ENCODE data around the gene CCM2.

Gene CCM2

GRCh38 chr7:45084901-45085618 lies 85.1 kb downstream of the CCM2 start:
- no peak for DNase-seq

GRCh38 chr7:45085619-45086200 lies 85.7 kb downstream of the CCM2 start:
- no peak for DNase-seq

- no peak for DNase-seq
These were observed 86.5 kb downstream of the CCM2 start for GRCh38 chr7:45086331-45087065.

- no peak for DNase-seq
These were observed 87.5 kb downstream of the CCM2 start for GRCh38 chr7:45087301-45088145.

GRCh38 chr7:45088146-45088701 lies 88.2 kb downstream of the CCM2 start:
- DNase-seq: no peak

GRCh38 chr7:45088821-45089340 lies 88.9 kb downstream of the CCM2 start, which contains the start of gene NACAD:
NACAD (minus strand) TSS chr7:45088969; CDS start chr7:45088894, 75 bp downstream.
- DNase-seq: peak; percentile 71

- DNase-seq: peak; percentile 93
These were observed 89.4 kb downstream of the CCM2 start for GRCh38 chr7:45089341-45089891.

- no peak for DNase-seq
These were observed 92.3 kb downstream of the CCM2 start for GRCh38 chr7:45092100-45092930.

- DNase-seq: no peak
These were observed 92.9 kb downstream of the CCM2 start for GRCh38 chr7:45092931-45093235.

GRCh38 chr7:45098983-45099839 lies 99.2 kb downstream of the CCM2 start:
- DNase-seq: no peak

GRCh38 chr7:45099891-45100760 lies 100.1 kb downstream of the CCM2 start:
- no peak for DNase-seq

GRCh38 chr7:45100761-45101480 lies 100.9 kb downstream of the CCM2 start:
- DNase-seq: no peak

GRCh38 chr7:45101748-45102147 lies 101.7 kb downstream of the CCM2 start:
- DNase-seq: no peak

- no peak for DNase-seq
These were observed 103.0 kb downstream of the CCM2 start for GRCh38 chr7:45102785-45103712.

GRCh38 chr7:45103958-45104843 lies 104.2 kb downstream of the CCM2 start:
- no peak for DNase-seq

GRCh38 chr7:45104844-45105587 lies 105.0 kb downstream of the CCM2 start:
- DNase-seq: no peak
